Activated T-helper 2 cell treated with anti-CD3 and anti-CD28 coated beads, Interferon-gamma antibody, Interleukin-2, Interleukin-4, amounts not matched to agents 10 μg/mL and 5 μg/mL and 100 μg/mL, durations not matched to agents 14 hours and 24 hours and 36 hours (primary cell): ENCODE data around the gene TNFAIP8L2. TPM values are rescaled to one million over a fixed set of nuclear protein-coding genes. Genes with fewer than 3 reads are reported as not detected.

Experiments used
- DNase-seq: peaks from one replicate; pipeline ENCODE4 v3.0.0; 2021; ENCODE audit warnings: low spot score
- H3K27ac Mint-ChIP-seq: one replicate; pipeline ENCODE4 v1.8.0; 2021; ENCODE audit warnings: mixed read lengths
- H3K27me3 Mint-ChIP-seq: one replicate; pipeline ENCODE4 v1.8.0; 2021; ENCODE audit warnings: low read depth, mixed read lengths
- H3K36me3 Mint-ChIP-seq: one replicate; pipeline ENCODE4 v1.8.0; 2021; ENCODE audit warnings: low read depth, mixed read lengths
- H3K4me1 Mint-ChIP-seq: one replicate; pipeline ENCODE4 v1.8.0; 2021; ENCODE audit warnings: low read depth, mixed read lengths
- H3K4me3 Mint-ChIP-seq: one replicate; pipeline ENCODE4 v1.8.0; 2021; ENCODE audit warnings: low read depth, mild to moderate bottlenecking, moderate library complexity, mixed read lengths
- H3K9me3 Mint-ChIP-seq: one replicate; pipeline ENCODE4 v1.8.0; 2021; ENCODE audit warnings: mixed read lengths
- intact Hi-C: fragments of 100-400 bp; cut with micrococcal nuclease; formaldehyde crosslinking; loops from one replicate; pipeline ENCODE4 v1.15.1; 2023
- total RNA-seq: library from RNA; stranded (reverse); gene quantifications from 2 replicates; pipeline ENCODE4 v1.2.3, GENCODE V29; 2022

TNFAIP8L2 gene
- total RNA-seq, 1 donor from 2014 or later = 24.3 TPM

GRCh38 chr1:151135433-151136385, 20.7 kb upstream of the TNFAIP8L2 start:
- no peak overlapping the region for H3K4me3 Mint-ChIP-seq
- H3K27ac Mint-ChIP-seq = no peak overlapping the region
- intact Hi-C loops = no loop called here
- peaks cover 6% of the 10 kb centered on the region for H3K4me1 Mint-ChIP-seq
- no peaks in the 10 kb centered on the region for H3K9me3 Mint-ChIP-seq
- H3K36me3 Mint-ChIP-seq = no peaks in the 10 kb centered on the region
- DNase-seq = no peak
- peaks cover 2% of the 10 kb centered on the region for H3K27me3 Mint-ChIP-seq

- Mint-ChIP-seq H3K9me3 (no peaks in the 10 kb centered on the region), H3K4me1 (peaks cover 1% of the 10 kb centered on the region), H3K36me3 (no peaks in the 10 kb centered on the region), H3K4me3 (no peak overlapping the region), H3K27me3 (peaks cover 2% of the 10 kb centered on the region), H3K27ac (no peak overlapping the region)
- DNase-seq = no peak
- intact Hi-C loops = no loop called here
Observed at GRCh38 chr1:151137789-151138188, 18.7 kb upstream of the TNFAIP8L2 start.

- Mint-ChIP-seq H3K36me3 (no peaks in the 10 kb centered on the region), H3K4me3 (no peak overlapping the region), H3K27me3 (peaks cover 12% of the 10 kb centered on the region), H3K4me1 (peaks cover 10% of the 10 kb centered on the region), H3K27ac (no peak overlapping the region), H3K9me3 (no peaks in the 10 kb centered on the region)
- intact Hi-C loops = no loop called here
- DNase-seq = no peak
Observed at GRCh38 chr1:151142411-151143056, 13.9 kb upstream of the TNFAIP8L2 start.

- H3K9me3 Mint-ChIP-seq = no peaks in the 10 kb centered on the region
- DNase-seq = no peak
- no peaks in the 10 kb centered on the region for H3K36me3 Mint-ChIP-seq
- H3K4me1 Mint-ChIP-seq = peaks cover 10% of the 10 kb centered on the region
- no peak overlapping the region for H3K4me3 Mint-ChIP-seq
- intact Hi-C loops = no loop called here
- H3K27ac Mint-ChIP-seq = no peak overlapping the region
- H3K27me3 Mint-ChIP-seq = peaks cover 12% of the 10 kb centered on the region
Observed at GRCh38 chr1:151143057-151143435, 13.4 kb upstream of the TNFAIP8L2 start.

DNA sequence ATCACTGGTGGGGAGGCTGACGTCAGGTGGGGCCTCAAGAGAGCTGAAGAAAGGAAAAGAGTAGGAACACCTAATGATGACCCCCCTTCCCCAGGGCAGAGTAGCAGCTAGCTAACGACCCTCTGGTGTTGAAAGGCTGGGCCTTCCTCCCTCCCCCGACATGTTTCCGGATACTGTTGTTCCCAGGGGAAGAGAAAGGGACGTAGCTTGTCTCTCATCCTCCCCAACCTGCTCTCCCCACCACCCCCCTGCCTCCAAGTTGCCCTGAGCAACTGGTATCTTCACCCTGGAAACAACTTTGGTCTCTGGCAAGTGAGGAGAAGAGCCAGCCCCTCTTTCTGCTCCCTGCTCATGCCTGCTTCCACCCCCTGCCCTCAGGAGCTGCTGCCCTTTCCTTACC, 12.5 kb upstream of the TNFAIP8L2 start:
- H3K36me3 Mint-ChIP-seq = no peaks in the 10 kb centered on the region
- no peak overlapping the region for H3K27ac Mint-ChIP-seq
- H3K4me1 Mint-ChIP-seq = peaks cover 10% of the 10 kb centered on the region
- peaks cover 15% of the 10 kb centered on the region for H3K27me3 Mint-ChIP-seq
- DNase-seq = no peak
- no peak overlapping the region for H3K4me3 Mint-ChIP-seq
- no peaks in the 10 kb centered on the region for H3K9me3 Mint-ChIP-seq
- intact Hi-C loops = no loop called here

GRCh38 chr1:151144474-151145303, 11.8 kb upstream of the TNFAIP8L2 start:
- Mint-ChIP-seq H3K4me3 (no peak overlapping the region), H3K9me3 (no peaks in the 10 kb centered on the region), H3K27me3 (peaks cover 14% of the 10 kb centered on the region), H3K27ac (no peak overlapping the region), H3K36me3 (no peaks in the 10 kb centered on the region), H3K4me1 (peaks cover 10% of the 10 kb centered on the region)
- DNase-seq = no peak
- intact Hi-C loops = no loop called here

GRCh38 chr1:151145304-151146071, 11.0 kb upstream of the TNFAIP8L2 start:
- no peaks in the 10 kb centered on the region for H3K9me3 Mint-ChIP-seq
- H3K4me1 Mint-ChIP-seq = peaks cover 10% of the 10 kb centered on the region
- intact Hi-C loops = loop anchor here (1.0 kb wide), 1 partner anchor 14 kb away; no protein-coding TSS in a partner anchor
- peaks cover 16% of the 10 kb centered on the region for H3K27me3 Mint-ChIP-seq
- no peak overlapping the region for H3K27ac Mint-ChIP-seq
- no peak for DNase-seq
- H3K36me3 Mint-ChIP-seq = no peaks in the 10 kb centered on the region
- H3K4me3 Mint-ChIP-seq = peak overlapping the region; percentile 88

DNA sequence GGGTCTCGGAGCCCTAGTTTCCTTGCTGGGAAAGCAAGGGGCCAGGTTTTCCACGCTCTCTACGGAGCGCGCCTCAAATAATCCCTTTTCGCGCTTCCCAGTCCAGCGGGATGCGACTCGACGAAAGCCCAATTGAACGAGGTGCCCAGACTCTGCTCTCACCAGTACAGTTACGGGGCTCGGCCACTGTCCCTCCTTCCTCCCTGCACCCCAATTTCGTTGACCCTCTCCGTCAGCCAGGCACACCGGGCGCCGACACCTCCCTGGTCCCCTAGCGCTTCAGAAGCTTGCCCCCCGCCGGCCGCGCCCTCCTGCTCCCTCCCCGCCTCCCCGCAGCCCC, 10.4 kb upstream of the TNFAIP8L2 start:
- Mint-ChIP-seq H3K27me3 (peaks cover 16% of the 10 kb centered on the region), H3K4me1 (peaks cover 10% of the 10 kb centered on the region), H3K9me3 (no peaks in the 10 kb centered on the region), H3K36me3 (no peaks in the 10 kb centered on the region), H3K4me3 (peak overlapping the region; percentile 88), H3K27ac (no peak overlapping the region)
- intact Hi-C loops = loop anchor here (1.0 kb wide), 1 partner anchor 15 kb away; no protein-coding TSS in a partner anchor
- DNase-seq = no peak

DNA sequence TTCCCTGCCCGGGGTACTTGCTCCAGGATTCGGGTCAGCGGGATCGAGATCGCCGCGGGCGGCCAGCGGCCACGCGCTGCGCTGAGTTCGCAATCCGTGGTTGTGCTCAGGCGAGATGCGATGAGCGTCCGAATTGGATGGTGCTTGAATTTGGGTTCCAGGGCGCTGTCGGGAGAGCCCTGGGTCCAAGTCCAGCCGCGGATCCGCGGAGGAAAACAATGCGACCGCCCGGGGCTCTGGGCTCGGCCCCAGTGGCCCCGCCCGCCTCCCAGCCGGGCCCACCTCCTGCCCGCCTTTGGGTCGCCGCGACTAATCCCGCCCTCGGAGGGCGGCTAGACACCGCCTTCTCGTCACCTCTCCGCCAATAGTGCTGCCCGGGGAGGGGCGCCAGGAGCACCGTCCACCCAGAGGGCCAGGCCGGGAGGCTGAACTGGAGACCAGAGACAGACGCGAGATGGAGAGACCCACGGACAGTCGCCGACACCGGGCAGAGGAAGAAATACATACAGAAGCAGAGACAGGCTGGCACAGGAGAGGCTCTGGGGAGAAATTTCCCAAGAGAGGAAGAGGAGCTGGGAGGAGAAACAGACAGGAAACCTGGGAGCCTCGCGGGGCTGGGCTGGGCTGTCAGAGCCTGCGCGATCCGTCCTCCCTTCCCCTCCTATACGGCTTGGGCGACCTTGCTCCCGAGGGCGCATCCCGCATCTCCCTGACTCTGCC, 9.9 kb upstream of the TNFAIP8L2 start, which contains the start of gene SEMA6C:
Gene SEMA6C, minus strand, starts transcription at position 220 of the 720 bp plus-strand sequence. CDS start 4,010 bp downstream, outside the sequence.
- DNase-seq = peak; percentile 88
- Mint-ChIP-seq H3K4me3 (peak within 1 kb of the TSS; percentile 88), H3K36me3 (no peaks in the 10 kb centered on the region), H3K4me1 (peaks cover 10% of the 10 kb centered on the region), H3K27ac (peak within 1 kb of the TSS; percentile 28), H3K27me3 (peaks cover 16% of the 10 kb centered on the region), H3K9me3 (no peaks in the 10 kb centered on the region)
- intact Hi-C loops = loop anchor here (1.0 kb wide), 2 partner anchors 10 to 15 kb away; partner anchors contain the start of gene TNFAIP8L2

DNA sequence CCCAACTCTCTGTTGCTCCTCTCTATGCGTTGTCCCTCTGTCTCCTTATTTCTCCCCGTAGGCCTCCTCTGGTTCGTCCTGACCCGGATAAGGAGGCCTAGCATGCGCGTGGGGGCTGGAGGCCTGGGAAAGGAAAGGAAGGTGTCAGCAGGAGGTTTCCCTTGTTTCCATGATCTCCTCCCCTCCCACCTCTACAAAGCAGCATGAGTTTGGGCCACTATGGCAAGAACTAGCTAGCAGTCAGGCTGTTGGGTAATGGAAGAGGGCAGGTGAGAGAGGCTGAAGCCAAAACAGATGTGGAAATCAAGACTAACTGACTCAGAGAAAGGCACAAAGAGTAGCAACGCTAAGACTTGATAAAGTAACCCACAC, 9.3 kb upstream of the TNFAIP8L2 start:
- intact Hi-C loops = loop anchor here (1.0 kb wide), 1 partner anchor 9 kb away; the partner anchor contains the start of gene TNFAIP8L2

GRCh38 chr1:151147665-151148064, 8.8 kb upstream of the TNFAIP8L2 start:
- peak overlapping the region; percentile 88 for H3K4me3 Mint-ChIP-seq
- H3K27ac Mint-ChIP-seq = no peak overlapping the region
- intact Hi-C loops = loop anchor here (1.0 kb wide), 1 partner anchor 9 kb away; the partner anchor contains the start of gene TNFAIP8L2
- H3K4me1 Mint-ChIP-seq = peaks cover 10% of the 10 kb centered on the region
- peaks cover 16% of the 10 kb centered on the region for H3K27me3 Mint-ChIP-seq
- no peak for DNase-seq
- H3K9me3 Mint-ChIP-seq = no peaks in the 10 kb centered on the region
- H3K36me3 Mint-ChIP-seq = no peaks in the 10 kb centered on the region

More for the DNA sequence above, 9.3 kb upstream of the TNFAIP8L2 start:
- Mint-ChIP-seq H3K4me3 (peak overlapping the region; percentile 88), H3K27ac (no peak overlapping the region), H3K27me3 (peaks cover 16% of the 10 kb centered on the region), H3K9me3 (no peaks in the 10 kb centered on the region), H3K36me3 (no peaks in the 10 kb centered on the region), H3K4me1 (peaks cover 10% of the 10 kb centered on the region)
- no peak for DNase-seq
